Memory B cell (primary cell): Measurements from ENCODE around the gene LRFN4.

ENCODE experiments used
- ATAC-seq: fragments of 150-1000 bp; cut with Tn5 transposase; 2 replicates; pipeline ENCODE4 v1.10.0; 2021; ENCODE audit warnings: low read depth, mild to moderate bottlenecking, moderate library complexity
- DNase-seq, 2 donors: peaks; one replicate each; pipeline ENCODE4 v3.0.0; 2022; ENCODE audit warnings: low spot score in 2 of 2
- H3K27ac Mint-ChIP-seq: one replicate; pipeline ENCODE4 v1.8.0; 2022; ENCODE audit warnings: mild to moderate bottlenecking, moderate library complexity, mixed read lengths
- H3K27me3 Mint-ChIP-seq: one replicate; pipeline ENCODE4 v1.8.0; 2022; ENCODE audit warnings: mixed read lengths
- H3K36me3 Mint-ChIP-seq: one replicate; pipeline ENCODE4 v1.8.0; 2022; ENCODE audit warnings: mild to moderate bottlenecking, mixed read lengths
- H3K4me1 Mint-ChIP-seq: one replicate; pipeline ENCODE4 v1.8.0; 2022; ENCODE audit warnings: mixed read lengths
- H3K4me3 Mint-ChIP-seq: one replicate; pipeline ENCODE4 v1.8.0; 2022; ENCODE audit warnings: mild to moderate bottlenecking, moderate library complexity, mixed read lengths
- H3K9me3 Mint-ChIP-seq: one replicate; pipeline ENCODE4 v1.8.0; 2022; ENCODE audit warnings: mixed read lengths

LRFN4 gene

DNA sequence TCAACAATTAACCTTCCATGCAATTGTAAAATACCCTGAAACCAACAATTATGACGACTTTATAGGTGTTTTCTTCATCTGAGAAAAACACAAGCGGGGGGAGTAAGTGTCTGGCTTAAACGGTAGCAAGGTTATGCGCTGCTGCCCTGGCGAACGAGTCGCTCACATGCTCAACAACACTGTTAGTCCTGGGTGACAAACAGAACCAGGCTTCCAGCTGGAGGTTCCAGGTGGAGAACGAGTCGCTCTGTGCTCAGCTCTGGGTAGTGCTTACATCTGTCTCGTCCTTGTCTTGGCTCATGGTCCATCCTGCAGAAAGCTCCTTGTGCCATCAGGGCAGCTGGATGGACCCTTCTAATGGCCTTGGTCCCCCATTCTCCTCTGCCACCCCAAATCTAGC is 53.2 kb downstream of the LRFN4 start:
- H3K36me3 Mint-ChIP-seq = no peaks in the 10 kb centered on the region

More for the DNA sequence above, 53.2 kb downstream of the LRFN4 start:
- Mint-ChIP-seq H3K4me3 (no peak overlapping the region), H3K9me3 (no peaks in the 10 kb centered on the region), H3K27me3 (peaks cover 16% of the 10 kb centered on the region), H3K27ac (no peak overlapping the region), H3K4me1 (no peaks in the 10 kb centered on the region)
- no peak for ATAC-seq
- no peak for DNase-seq
